Thymus (tissue), 11 donors: Measurements from ENCODE around the gene ETS1. TPM values are rescaled to one million over a fixed set of nuclear protein-coding genes. Genes with fewer than 3 reads are reported as not detected.

ENCODE experiments used
- DNase-seq, 9 donors: peaks; one replicate each; pipeline ENCODE4 v3.0.0-alpha.2; 2013; ENCODE audit warnings: low spot score in 9 of 9, low read depth in 6 of 9, missing footprints in 1 of 9
- H3K27ac ChIP-seq, 2 donors: one replicate each; pipeline ENCODE4 v1.5.1; 2013; ENCODE audit warnings: control low read depth in 1 of 2, low read depth in 1 of 2, low read length in 1 of 2, mild to moderate bottlenecking in 1 of 2, moderate library complexity in 1 of 2
- H3K27me3 ChIP-seq, 2 donors: one replicate each; pipeline ENCODE4 v1.5.1; 2013; ENCODE audit warnings: low read length in 1 of 2; ENCODE audit not compliant: control insufficient read depth in 2 of 2, insufficient read depth in 1 of 2
- H3K36me3 ChIP-seq, 2 donors: one replicate each; pipeline ENCODE4 v1.5.1; 2013; ENCODE audit warnings: low read length in 1 of 2, mild to moderate bottlenecking in 1 of 2, moderate library complexity in 1 of 2; ENCODE audit not compliant: control insufficient read depth in 2 of 2, insufficient read depth in 2 of 2
- H3K4me1 ChIP-seq, 2 donors: one replicate each; pipeline ENCODE4 v1.5.1; 2013; ENCODE audit warnings: low read length in 2 of 2; ENCODE audit not compliant: control insufficient read depth in 2 of 2, insufficient read depth in 2 of 2
- H3K4me3 ChIP-seq, 2 donors: one replicate each; pipeline ENCODE4 v1.5.1; 2013; ENCODE audit warnings: low read length in 2 of 2, control low read depth in 1 of 2, mild to moderate bottlenecking in 1 of 2
- H3K9me3 ChIP-seq, 2 donors: one replicate each; pipeline ENCODE4 v1.5.1; 2013; ENCODE audit warnings: low read length in 1 of 2, mild to moderate bottlenecking in 1 of 2; ENCODE audit not compliant: control insufficient read depth in 2 of 2, insufficient read depth in 1 of 2
- WGBS: extraction: QIAGEN DNeasy Blood & Tissue Kit; methylation state at CpG from one replicate; pipeline ENCODE4 v1.1.7; 2013; 5-methylcytosine and 5-hydroxymethylcytosine counted together
- polyA plus RNA-seq: library from polyadenylated mRNA; stranded (reverse); fragments of 200-250 nt; gene quantifications from one replicate; pipeline ENCODE4 v1.2.3, GENCODE V29; 2013
- total RNA-seq: library from RNA; stranded (reverse); fragments of 120-200 nt; gene quantifications from one replicate; pipeline ENCODE4 v1.2.4, GENCODE V29; 2013
- donor health status: healthy.

Gene ETS1
- total and polyA plus RNA-seq, 2 donors: 171 to 223 TPM

GRCh38 chr11:128434818-128435217, 152.5 kb downstream of the ETS1 start:
- WGBS: 96% methylated on average over 3 of the region's 3 CpGs
- H3K4me1 ChIP-seq: peaks cover 4 to 10% of the 10 kb centered on the region in 2 donors
- H3K4me3 ChIP-seq: no peak overlapping the region
- H3K27me3 ChIP-seq: no peaks in the 10 kb centered on the region
- no peak for DNase-seq
- H3K27ac ChIP-seq: no peak overlapping the region
- H3K36me3 ChIP-seq: no peaks in the 10 kb centered on the region
- H3K9me3 ChIP-seq: no peaks in the 10 kb centered on the region

- Histone ChIP-seq H3K27me3 (no peaks in the 10 kb centered on the region), H3K27ac (no peak overlapping the region), H3K9me3 (no peaks in the 10 kb centered on the region), H3K4me3 (no peak overlapping the region), H3K36me3 (no peaks in the 10 kb centered on the region), H3K4me1 (peaks cover 4 to 10% of the 10 kb centered on the region in 2 donors)
- WGBS: 99% methylated on average over 4 of the region's 4 CpGs
- no peak for DNase-seq
Observed at GRCh38 chr11:128434411-128434810, 152.9 kb downstream of the ETS1 start.

- Histone ChIP-seq H3K27ac (no peak overlapping the region), H3K4me3 (no peak overlapping the region), H3K4me1 (peaks cover 8 to 17% of the 10 kb centered on the region in 2 donors), H3K36me3 (no peaks in the 10 kb centered on the region), H3K27me3 (no peaks in the 10 kb centered on the region), H3K9me3 (no peaks in the 10 kb centered on the region)
- no peak for DNase-seq
Observed at GRCh38 chr11:128432926-128433325, 154.4 kb downstream of the ETS1 start.

GRCh38 chr11:128431931-128432330, 155.4 kb downstream of the ETS1 start:
- H3K27ac ChIP-seq: no peak overlapping the region
- H3K9me3 ChIP-seq: no peaks in the 10 kb centered on the region
- no peak overlapping the region for H3K4me3 ChIP-seq
- no peaks in the 10 kb centered on the region for H3K36me3 ChIP-seq
- no peak for DNase-seq
- 91% methylated on average over 4 of the region's 4 CpGs for WGBS
- peaks cover 5 to 14% of the 10 kb centered on the region in 2 donors for H3K4me1 ChIP-seq
- no peaks in the 10 kb centered on the region for H3K27me3 ChIP-seq

GRCh38 chr11:128428935-128429334, 158.4 kb downstream of the ETS1 start:
- H3K9me3 ChIP-seq: no peaks in the 10 kb centered on the region
- WGBS: 92% methylated on average over 3 of the region's 3 CpGs
- no peak overlapping the region for H3K4me3 ChIP-seq
- peak overlapping the region in 1 of 2 donors; percentile 8 for H3K27ac ChIP-seq
- no peaks in the 10 kb centered on the region for H3K36me3 ChIP-seq
- peaks cover 10 to 27% of the 10 kb centered on the region in 2 donors for H3K4me1 ChIP-seq
- no peaks in the 10 kb centered on the region for H3K27me3 ChIP-seq
- no peak for DNase-seq

GRCh38 chr11:128424851-128425285, 162.5 kb downstream of the ETS1 start:
- Histone ChIP-seq H3K4me3 (no peak overlapping the region), H3K36me3 (no peaks in the 10 kb centered on the region), H3K27me3 (no peaks in the 10 kb centered on the region), H3K9me3 (no peaks in the 10 kb centered on the region), H3K27ac (peak overlapping the region in 1 of 2 donors; percentile 21), H3K4me1 (peaks cover 36 to 57% of the 10 kb centered on the region in 2 donors)
- DNase-seq: no peak
- WGBS: 97% methylated on average over 8 of the region's 8 CpGs

GRCh38 chr11:128424271-128424711, 163.1 kb downstream of the ETS1 start:
- H3K27ac ChIP-seq: peak overlapping the region in 1 of 2 donors; percentile 9

GRCh38 chr11:128422576-128423370, 164.6 kb downstream of the ETS1 start:
- Histone ChIP-seq H3K9me3 (no peaks in the 10 kb centered on the region), H3K4me1 (peaks cover 32 to 49% of the 10 kb centered on the region in 2 donors), H3K27ac (peak overlapping the region; percentile 39 to 81), H3K27me3 (no peaks in the 10 kb centered on the region), H3K36me3 (no peaks in the 10 kb centered on the region), H3K4me3 (peak overlapping the region in 1 of 2 donors; percentile 1)
- WGBS: 39% methylated on average over 16 of the region's 16 CpGs
- DNase-seq: peak; percentile 56 to 94 (median 82)

More at GRCh38 chr11:128424271-128424711, 163.1 kb downstream of the ETS1 start:
- 86% methylated on average over 8 of the region's 8 CpGs for WGBS
- no peaks in the 10 kb centered on the region for H3K27me3 ChIP-seq
- no peak overlapping the region for H3K4me3 ChIP-seq
- DNase-seq: no peak
- H3K9me3 ChIP-seq: no peaks in the 10 kb centered on the region
- H3K4me1 ChIP-seq: peaks cover 36 to 57% of the 10 kb centered on the region in 2 donors
- H3K36me3 ChIP-seq: no peaks in the 10 kb centered on the region

- 97% methylated on average over 6 of the region's 6 CpGs for WGBS
- Histone ChIP-seq H3K36me3 (no peaks in the 10 kb centered on the region), H3K4me1 (peaks cover 33 to 51% of the 10 kb centered on the region in 2 donors), H3K9me3 (no peaks in the 10 kb centered on the region), H3K27ac (no peak overlapping the region), H3K27me3 (no peaks in the 10 kb centered on the region), H3K4me3 (no peak overlapping the region)
- DNase-seq: no peak
Observed at GRCh38 chr11:128421577-128422330, 165.6 kb downstream of the ETS1 start.
